HUES48 (cell line): ENCODE data around the gene NRF1.
"Not testable (repeated sequence)": the region's sequence is repeated elsewhere in the genome, so short reads cannot be mapped to it uniquely, and the experiment has no call there.

Source experiments
- H3K27ac ChIP-seq: one replicate; pipeline ENCODE4 v1.7.0; 2013; ENCODE audit warnings: low read depth, low read length, inconsistent platforms
- H3K27me3 ChIP-seq: 2 replicates; pipeline ENCODE4 v1.6.1; 2013; ENCODE audit warnings: mild to moderate bottlenecking, low read length; ENCODE audit not compliant: control insufficient read depth, insufficient read depth
- H3K36me3 ChIP-seq: 2 replicates; pipeline ENCODE4 v1.6.1; 2013; ENCODE audit warnings: low read length; ENCODE audit not compliant: control insufficient read depth, insufficient read depth
- H3K4me1 ChIP-seq: 2 replicates; pipeline ENCODE4 v1.6.1; 2013; ENCODE audit warnings: mild to moderate bottlenecking, low read length; ENCODE audit not compliant: control insufficient read depth, insufficient read depth
- H3K4me3 ChIP-seq: 2 replicates; pipeline ENCODE4 v1.5.1; 2013; ENCODE audit warnings: mild to moderate bottlenecking, low read depth, low read length
- H3K9ac ChIP-seq: 2 replicates; pipeline ENCODE4 v1.6.1; 2013; ENCODE audit warnings: mild to moderate bottlenecking, low read depth, low read length, moderate library complexity
- H3K9me3 ChIP-seq: 2 replicates; pipeline ENCODE4 v1.6.1; 2013; ENCODE audit warnings: low read length; ENCODE audit not compliant: control insufficient read depth, insufficient read depth

The NRF1 gene

DNA sequence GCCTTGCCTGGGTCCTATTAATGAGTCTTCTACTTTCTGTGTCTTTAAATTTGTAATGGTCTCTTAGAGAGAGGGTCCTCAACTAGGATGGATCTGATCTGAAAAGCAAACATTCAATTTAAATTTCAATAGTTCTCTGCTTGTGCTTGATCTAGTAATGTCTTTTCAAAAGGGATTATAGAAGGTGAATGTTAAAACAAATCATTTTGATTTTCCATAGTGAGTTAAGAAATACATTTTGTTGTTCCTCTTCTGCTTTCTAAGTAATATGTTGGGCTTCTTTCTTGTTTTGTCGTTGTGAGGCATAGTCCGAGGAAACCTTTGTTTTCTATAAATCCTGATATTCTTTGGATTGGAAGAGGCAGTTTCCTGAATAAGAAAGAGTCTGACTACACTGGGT, 18.8 kb downstream of the NRF1 start:
- Histone ChIP-seq H3K4me3 (no peak overlapping the region), H3K27me3 (peaks cover 6% of the 10 kb centered on the region; the same call in 1 of the 2 replicates), H3K9ac (no peak overlapping the region), H3K9me3 (no peaks in the 10 kb centered on the region), H3K27ac (no peak overlapping the region), H3K4me1 (peaks cover 36% of the 10 kb centered on the region), H3K36me3 (no peaks in the 10 kb centered on the region)

GRCh38 chr7:129634361-129635034, 23.0 kb downstream of the NRF1 start:
- Histone ChIP-seq H3K27me3 (peaks cover 6% of the 10 kb centered on the region; the same call in 1 of the 2 replicates), H3K27ac (no peak overlapping the region), H3K4me1 (peaks cover 19% of the 10 kb centered on the region), H3K9ac (no peak overlapping the region), H3K4me3 (no peak overlapping the region), H3K9me3 (no peaks in the 10 kb centered on the region), H3K36me3 (no peaks in the 10 kb centered on the region)

GRCh38 chr7:129635300-129636029, 23.9 kb downstream of the NRF1 start:
- H3K36me3 ChIP-seq = no peaks in the 10 kb centered on the region
- no peak overlapping the region for H3K4me3 ChIP-seq
- H3K27ac ChIP-seq = no peak overlapping the region
- peaks cover 10% of the 10 kb centered on the region; the same call in 1 of the 2 replicates for H3K4me1 ChIP-seq
- H3K27me3 ChIP-seq = peaks cover 6% of the 10 kb centered on the region; the same call in 1 of the 2 replicates
- no peak overlapping the region for H3K9ac ChIP-seq
- no peaks in the 10 kb centered on the region for H3K9me3 ChIP-seq

DNA sequence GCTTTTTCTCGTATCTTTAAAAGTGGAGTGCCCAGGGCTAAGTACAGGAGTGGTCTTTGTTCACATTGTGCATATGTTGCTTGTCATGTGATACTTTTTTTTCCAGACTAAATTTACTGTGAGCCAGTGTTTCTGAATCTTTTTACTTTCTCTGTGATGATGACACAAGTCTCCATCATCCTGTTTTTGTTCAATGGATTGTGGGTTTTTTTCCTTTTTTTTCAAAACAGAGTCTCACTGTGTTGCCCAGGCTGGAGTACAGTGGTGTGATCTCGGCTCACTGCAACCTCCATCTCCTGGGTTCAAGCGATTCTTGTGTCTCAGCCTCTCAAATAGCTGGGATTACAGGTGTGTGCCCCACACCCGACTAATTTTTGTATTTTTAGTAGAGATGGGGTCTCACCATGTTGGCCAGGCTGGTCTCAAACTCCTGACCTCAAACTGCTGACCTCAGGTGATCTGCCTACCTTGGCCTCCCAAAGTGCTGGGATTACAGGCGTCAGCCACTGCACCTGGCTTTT, 24.6 kb downstream of the NRF1 start:
- H3K36me3 ChIP-seq, H3K4me3 ChIP-seq, H3K27ac ChIP-seq, H3K27me3 ChIP-seq, H3K9me3 ChIP-seq, H3K4me1 ChIP-seq, H3K9ac ChIP-seq: not testable (repeated sequence)

GRCh38 chr7:129636641-129637040, 25.1 kb downstream of the NRF1 start:
- Histone ChIP-seq H3K27me3 (no peaks in the 10 kb centered on the region), H3K27ac (no peak overlapping the region), H3K9ac (no peak overlapping the region), H3K4me1 (peaks cover 5% of the 10 kb centered on the region; the same call in 1 of the 2 replicates), H3K9me3 (no peaks in the 10 kb centered on the region), H3K36me3 (no peaks in the 10 kb centered on the region), H3K4me3 (no peak overlapping the region)

- Histone ChIP-seq H3K36me3 (no peaks in the 10 kb centered on the region), H3K4me1 (peaks cover 10% of the 10 kb centered on the region; the same call in 1 of the 2 replicates), H3K9me3 (no peaks in the 10 kb centered on the region), H3K9ac (no peak overlapping the region), H3K4me3 (no peak overlapping the region), H3K27me3 (no peaks in the 10 kb centered on the region), H3K27ac (no peak overlapping the region)
These were observed 28.9 kb downstream of the NRF1 start for GRCh38 chr7:129640400-129640799.

GRCh38 chr7:129642871-129643549, 31.5 kb downstream of the NRF1 start:
- Histone ChIP-seq H3K4me3 (no peak overlapping the region), H3K9ac (no peak overlapping the region), H3K36me3 (no peaks in the 10 kb centered on the region), H3K4me1 (peaks cover 21% of the 10 kb centered on the region), H3K27me3 (no peaks in the 10 kb centered on the region), H3K27ac (no peak overlapping the region), H3K9me3 (no peaks in the 10 kb centered on the region)

- H3K36me3 ChIP-seq = no peaks in the 10 kb centered on the region
- H3K4me3 ChIP-seq = no peak overlapping the region
- H3K4me1 ChIP-seq = peaks cover 21% of the 10 kb centered on the region
- H3K27ac ChIP-seq = no peak overlapping the region
- no peaks in the 10 kb centered on the region for H3K27me3 ChIP-seq
- H3K9ac ChIP-seq = no peak overlapping the region
- H3K9me3 ChIP-seq = no peaks in the 10 kb centered on the region
These were observed 32.1 kb downstream of the NRF1 start for GRCh38 chr7:129643550-129644170.

- Histone ChIP-seq H3K4me1 (peaks cover 30% of the 10 kb centered on the region), H3K9me3 (no peaks in the 10 kb centered on the region), H3K9ac (no peak overlapping the region), H3K36me3 (no peaks in the 10 kb centered on the region), H3K27ac (no peak overlapping the region), H3K4me3 (no peak overlapping the region), H3K27me3 (no peaks in the 10 kb centered on the region)
These were observed 33.2 kb downstream of the NRF1 start for GRCh38 chr7:129644634-129645230.

DNA sequence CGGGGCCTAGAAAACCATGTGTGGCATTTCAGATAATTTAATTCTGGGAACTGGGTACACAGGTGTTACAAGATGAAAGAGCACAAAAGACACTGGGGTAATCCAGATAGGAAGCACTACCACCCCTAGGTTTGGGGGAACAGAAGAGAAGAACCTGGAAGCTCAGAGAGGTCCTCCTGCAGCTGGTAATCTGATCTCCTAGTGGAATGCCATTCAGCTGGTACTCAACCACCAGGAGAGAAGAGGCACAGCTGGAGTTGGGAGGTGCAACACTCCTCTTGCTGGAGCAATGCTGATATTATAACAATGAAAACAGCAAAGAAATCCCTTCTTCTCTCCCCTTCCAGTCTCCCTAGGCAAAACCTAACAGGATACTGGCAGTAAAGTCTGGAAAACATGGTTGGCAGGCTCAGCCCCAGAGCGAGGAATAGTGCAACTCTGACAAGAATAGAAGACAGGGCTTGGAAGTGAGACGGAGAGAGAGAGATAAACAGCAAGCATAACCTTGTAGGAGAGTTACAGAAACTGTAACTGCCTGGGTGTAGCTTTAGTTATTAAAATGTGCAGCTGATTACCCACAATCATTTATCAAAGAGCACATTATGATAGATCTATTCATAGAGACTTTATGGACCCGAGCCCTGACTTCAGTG, 35.0 kb downstream of the NRF1 start:
- peak overlapping the region; percentile 18; the same call in 1 of the 2 replicates for H3K4me3 ChIP-seq
- no peak overlapping the region for H3K9ac ChIP-seq
- peaks cover 47% of the 10 kb centered on the region for H3K4me1 ChIP-seq
- no peaks in the 10 kb centered on the region for H3K9me3 ChIP-seq
- peak overlapping the region; percentile 68 for H3K27ac ChIP-seq
- H3K27me3 ChIP-seq = no peaks in the 10 kb centered on the region
- H3K36me3 ChIP-seq = no peaks in the 10 kb centered on the region
